Breast epithelium (tissue), 4 donors: ENCODE data around the gene C9orf152. TPM values are rescaled to one million over a fixed set of nuclear protein-coding genes. Genes with fewer than 3 reads are reported as not detected.

ENCODE experiments used
- DNase-seq, 2 donors: peaks; one replicate each; pipeline ENCODE4 v3.0.0-alpha.2; 2019; ENCODE audit warnings: low spot score in 2 of 2
- H3K27ac ChIP-seq, 2 donors: fragments of 200-600 bp; sonication (generic) in 1 of 2; one replicate each; pipeline ENCODE4 v1.5.1; 2016 to 2019; ENCODE audit warnings: mild to moderate bottlenecking in 1 of 2
- H3K27me3 ChIP-seq, 2 donors: fragments of 200-600 bp; sonication (generic) in 1 of 2; one replicate each; pipeline versions ENCODE4 v1.5.1 to v1.6.0; 2017 to 2019; ENCODE audit warnings: control low read depth in 1 of 2, mild to moderate bottlenecking in 1 of 2
- H3K36me3 ChIP-seq: fragments of 200-600 bp; one replicate; pipeline ENCODE4 v1.5.1; 2019
- H3K4me1 ChIP-seq, 2 donors: fragments of 200-600 bp; sonication (generic); one replicate each; pipeline ENCODE4 v1.5.1; 2016 to 2019; ENCODE audit warnings: control low read depth in 1 of 2
- H3K4me3 ChIP-seq, 3 donors: fragments of 200-600 bp; sonication (generic); 1 replicate in 2 of 3; 2 replicates in 1 of 3; pipeline ENCODE4 v1.5.1; 2016 to 2019; ENCODE audit warnings: mild to moderate bottlenecking in 3 of 3, moderate library complexity in 2 of 3
- H3K9me3 ChIP-seq, 2 donors: fragments of 200-600 bp; sonication (generic) in 1 of 2; one replicate each; pipeline ENCODE4 v1.5.1; 2016 to 2019; ENCODE audit warnings: control low read depth in 1 of 2
- POLR2A ChIP-seq: fragments of 450-650 bp; IDR thresholded peaks from one replicate; pipeline ENCODE4 v1.6.1; 2016; ENCODE audit warnings: antibody characterized with exemption, mild to moderate bottlenecking, moderate library complexity
- POLR2AphosphoS5 ChIP-seq, 3 donors: sonication (generic); formaldehyde crosslinking; IDR thresholded peaks; one replicate each; pipeline ENCODE4 v1.6.1; 2017; ENCODE audit warnings: antibody characterized with exemption in 3 of 3
- intact Hi-C: fragments of 100-400 bp; cut with DNase I; formaldehyde crosslinking; loops from one replicate; pipeline ENCODE4 v1.15.1; 2023; ENCODE audit warnings: low total_unique reads
- total RNA-seq, 3 donors: library from RNA; depleted of rRNA; stranded (reverse); fragments of >200 nt; gene quantifications; one replicate each; pipeline ENCODE4 v1.1.0, GENCODE V29; 2016
- TF ChIP-seq, protein P1 (sequence below), 3 donors: fragments of 450-650 bp; IDR thresholded peaks; one replicate each; pipeline ENCODE4 v1.5.1; 2016 to 2017; ENCODE audit warnings: antibody characterized with exemption in 3 of 3, mild to moderate bottlenecking in 3 of 3, moderate library complexity in 3 of 3

Gene C9orf152, protein sequence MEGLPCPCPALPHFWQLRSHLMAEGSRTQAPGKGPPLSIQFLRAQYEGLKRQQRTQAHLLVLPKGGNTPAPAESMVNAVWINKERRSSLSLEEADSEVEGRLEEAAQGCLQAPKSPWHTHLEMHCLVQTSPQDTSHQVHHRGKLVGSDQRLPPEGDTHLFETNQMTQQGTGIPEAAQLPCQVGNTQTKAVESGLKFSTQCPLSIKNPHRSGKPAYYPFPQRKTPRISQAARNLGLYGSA
- 10 to 100 TPM in 1 of 3 donors, 1 to 10 TPM in 1, not detected in 1; 7.9 to 10.2 TPM for total RNA-seq

DNA sequence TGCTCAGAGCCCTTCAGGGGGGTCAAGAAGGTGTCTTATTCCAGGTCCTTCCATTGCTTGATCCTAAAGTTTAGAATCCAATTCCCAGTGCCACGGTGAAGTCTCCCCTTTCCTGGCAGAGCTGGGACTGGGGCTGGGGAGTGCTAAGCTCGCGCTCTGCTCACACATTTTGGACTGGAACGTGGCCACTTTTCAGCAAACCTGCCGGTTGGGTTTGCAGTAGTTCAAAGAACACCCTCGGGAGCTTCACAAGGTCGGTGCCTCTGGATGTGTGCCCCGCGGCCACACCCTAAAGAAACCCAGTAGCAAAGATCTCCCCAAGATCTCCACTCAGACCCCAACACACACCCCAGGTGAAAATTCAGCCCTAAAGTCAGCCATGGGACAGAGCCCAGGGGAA is at the start of gene C9orf152:
TSS of gene C9orf152 (minus strand) at position 129 of the 400 bp plus-strand sequence. CDS start 580 bp downstream, outside the sequence.
- peak; percentile 47 to 74 for DNase-seq
- H3K27ac ChIP-seq, result peak within 1 kb of the TSS; percentile 64 to 84

DNA sequence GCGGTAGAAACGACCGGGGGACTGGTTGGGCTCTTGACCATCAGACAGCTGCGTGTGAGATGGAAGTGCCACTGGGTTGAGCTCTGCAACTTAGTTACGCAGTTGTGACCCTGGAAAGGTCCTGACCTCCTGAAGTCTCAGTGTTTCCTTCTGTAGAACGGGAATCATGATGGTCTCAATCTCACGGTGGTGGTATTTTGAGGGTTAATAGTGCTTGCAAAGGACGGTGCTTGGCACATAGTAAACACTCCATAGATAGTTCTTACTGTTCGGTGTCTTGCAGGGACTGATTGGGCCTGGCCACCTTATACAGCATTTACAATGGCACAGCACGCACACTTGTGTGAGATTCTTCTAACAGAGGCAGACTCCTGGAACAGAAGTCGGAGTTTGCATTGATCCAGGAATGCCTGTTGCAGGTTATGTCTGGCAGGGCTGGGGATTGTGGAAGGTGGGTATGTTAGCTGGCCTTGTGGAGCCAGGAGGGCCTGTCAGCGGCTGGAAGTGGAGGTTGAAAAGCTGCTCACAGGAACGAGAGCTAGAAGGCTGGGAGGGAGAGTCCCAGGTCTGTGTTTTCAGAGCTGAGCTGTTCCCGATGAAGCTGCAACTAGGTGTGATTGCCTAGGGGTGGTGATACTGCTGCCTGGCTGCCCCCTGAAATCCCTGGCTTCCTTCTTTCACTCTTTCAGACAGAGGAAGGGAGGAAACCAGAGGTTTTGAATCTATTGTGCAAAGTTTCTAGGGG is 49.3 kb upstream of the C9orf152 start:
- DNase-seq, result no peak
- no peak for TF ChIP-seq POLR2A

More for the DNA sequence above, at the start of gene C9orf152:
- Histone ChIP-seq H3K9me3 (no peaks in the 10 kb centered on the region), H3K4me3 (peak within 1 kb of the TSS in 2 of 3 donors; percentile 40 to 45), H3K36me3 (no peaks in the 10 kb centered on the region), H3K27me3 (no peaks in the 10 kb centered on the region), H3K4me1 (no peaks in the 10 kb centered on the region)
- intact Hi-C loops, result no loop called here
- TF ChIP-seq POLR2A (no peak), POLR2AphosphoS5 (IDR thresholded peaks at IDR 0.05) (no peak)
- TF ChIP-seq, protein P1, sequence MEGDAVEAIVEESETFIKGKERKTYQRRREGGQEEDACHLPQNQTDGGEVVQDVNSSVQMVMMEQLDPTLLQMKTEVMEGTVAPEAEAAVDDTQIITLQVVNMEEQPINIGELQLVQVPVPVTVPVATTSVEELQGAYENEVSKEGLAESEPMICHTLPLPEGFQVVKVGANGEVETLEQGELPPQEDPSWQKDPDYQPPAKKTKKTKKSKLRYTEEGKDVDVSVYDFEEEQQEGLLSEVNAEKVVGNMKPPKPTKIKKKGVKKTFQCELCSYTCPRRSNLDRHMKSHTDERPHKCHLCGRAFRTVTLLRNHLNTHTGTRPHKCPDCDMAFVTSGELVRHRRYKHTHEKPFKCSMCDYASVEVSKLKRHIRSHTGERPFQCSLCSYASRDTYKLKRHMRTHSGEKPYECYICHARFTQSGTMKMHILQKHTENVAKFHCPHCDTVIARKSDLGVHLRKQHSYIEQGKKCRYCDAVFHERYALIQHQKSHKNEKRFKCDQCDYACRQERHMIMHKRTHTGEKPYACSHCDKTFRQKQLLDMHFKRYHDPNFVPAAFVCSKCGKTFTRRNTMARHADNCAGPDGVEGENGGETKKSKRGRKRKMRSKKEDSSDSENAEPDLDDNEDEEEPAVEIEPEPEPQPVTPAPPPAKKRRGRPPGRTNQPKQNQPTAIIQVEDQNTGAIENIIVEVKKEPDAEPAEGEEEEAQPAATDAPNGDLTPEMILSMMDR (IDR thresholded peaks at IDR 0.05), result no peak

DNA sequence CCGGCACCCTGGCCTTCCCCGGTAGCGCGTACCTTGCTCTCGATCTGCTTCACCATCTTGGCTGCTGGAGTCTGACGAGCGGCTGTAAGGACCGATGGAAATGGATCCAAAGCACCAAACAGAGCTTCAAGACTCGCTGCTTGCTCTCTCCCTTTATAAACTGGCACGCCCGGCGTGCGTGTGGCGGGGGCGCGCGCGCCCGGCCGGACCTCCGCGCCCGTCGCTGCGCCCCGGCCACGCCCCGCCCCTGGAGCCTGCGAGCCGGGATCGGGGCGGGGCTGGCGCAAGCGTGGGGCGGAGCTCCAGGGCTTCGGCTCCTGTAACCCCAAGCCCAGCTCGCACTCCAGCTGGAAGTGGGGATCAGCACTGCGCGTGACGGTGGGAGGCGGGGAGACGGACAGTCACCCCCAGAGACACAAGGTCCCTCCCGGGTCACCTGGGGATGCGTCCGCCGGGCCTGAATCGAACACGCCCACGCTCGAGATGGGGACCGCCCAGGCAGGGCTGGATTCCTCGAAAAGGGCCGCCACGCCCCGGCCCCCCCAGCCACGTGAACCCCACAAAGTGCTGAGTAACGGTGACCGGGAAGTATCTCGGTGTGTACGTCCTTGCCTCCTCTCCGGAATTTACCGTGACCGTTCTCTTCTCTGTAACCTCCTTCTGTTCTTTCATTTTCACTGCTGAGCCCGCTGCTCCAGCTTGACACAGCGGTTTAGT is 48.6 kb upstream of the C9orf152 start, which contains the start of gene TXN:
TSS of gene TXN (minus strand) at position 128 of the 717 bp plus-strand sequence. CDS start at position 56, 72 bp downstream.
- TF ChIP-seq, protein P1 (IDR thresholded peaks at IDR 0.05), result no peak
- no peak for TF ChIP-seq POLR2A
- peak; percentile 63 to 81 (median 79) for TF ChIP-seq POLR2AphosphoS5 (IDR thresholded peaks at IDR 0.05)
- intact Hi-C loops, result no loop called here
- Histone ChIP-seq H3K27me3 (no peaks in the 10 kb centered on the region), H3K27ac (peak within 1 kb of the TSS; percentile 91 to 96), H3K36me3 (no peaks in the 10 kb centered on the region), H3K4me1 (peaks cover 0 to 9% of the 10 kb centered on the region in 2 donors), H3K4me3 (peak within 1 kb of the TSS; percentile 91 to 98 (median 92)), H3K9me3 (no peaks in the 10 kb centered on the region)
- peak; percentile 78 to 87 for DNase-seq

More for the DNA sequence above, 49.3 kb upstream of the C9orf152 start:
- intact Hi-C loops, result no loop called here
- Histone ChIP-seq H3K9me3 (no peaks in the 10 kb centered on the region), H3K4me1 (peaks cover 0 to 9% of the 10 kb centered on the region in 2 donors), H3K27ac (peak overlapping the region; percentile 91 to 96), H3K36me3 (no peaks in the 10 kb centered on the region), H3K27me3 (no peaks in the 10 kb centered on the region), H3K4me3 (peak overlapping the region; percentile 91 to 98 (median 92))

DNA sequence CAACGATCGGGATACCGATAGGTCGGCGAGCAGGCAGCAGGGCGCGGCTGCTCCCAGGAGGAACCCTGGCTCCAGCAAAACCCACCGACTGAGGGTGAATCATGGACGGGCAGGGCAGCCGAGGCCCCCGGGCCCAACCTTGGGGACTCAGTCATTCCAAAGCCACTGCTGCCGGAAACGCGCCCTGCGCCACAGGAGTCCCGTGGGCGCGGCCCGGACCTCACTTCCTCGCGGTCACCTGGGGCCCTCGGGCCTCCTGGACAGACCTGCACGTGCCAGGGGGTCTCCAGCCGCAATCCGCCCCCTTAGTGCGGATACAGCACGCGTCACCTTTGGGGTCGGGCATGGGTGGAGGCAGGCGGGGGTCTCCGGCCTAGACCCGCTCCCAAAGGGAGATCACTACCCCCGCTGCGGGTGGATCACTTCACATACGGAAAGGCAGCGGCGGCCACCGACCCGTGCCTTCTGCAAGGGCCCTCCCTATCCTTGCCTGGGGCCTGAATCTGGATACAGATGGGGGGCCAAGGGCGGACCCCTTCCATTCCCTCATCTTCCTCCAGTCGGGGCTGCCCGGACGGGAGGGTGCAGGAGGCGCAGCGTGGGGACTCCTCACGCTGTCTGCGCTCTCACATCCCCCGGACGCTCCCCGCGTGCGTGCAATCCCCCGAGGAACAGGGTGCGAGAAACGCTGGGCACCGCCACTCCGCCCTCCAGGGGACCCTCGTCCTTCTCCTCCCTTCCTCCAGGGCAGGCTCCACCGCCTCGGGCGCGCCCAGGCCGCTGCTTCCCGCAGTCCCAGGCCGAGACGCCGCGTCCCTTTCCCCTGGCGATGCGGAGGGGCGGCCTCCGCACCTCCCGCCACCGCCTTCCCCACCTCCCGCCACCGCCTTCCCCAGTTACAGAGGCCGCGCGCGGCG is 47.8 kb upstream of the C9orf152 start:
- Histone ChIP-seq H3K9me3 (no peaks in the 10 kb centered on the region), H3K4me3 (peak overlapping the region; percentile 91 to 98 (median 92)), H3K36me3 (no peaks in the 10 kb centered on the region), H3K27me3 (no peaks in the 10 kb centered on the region), H3K4me1 (peaks cover 0 to 9% of the 10 kb centered on the region in 2 donors), H3K27ac (peak overlapping the region; percentile 91 to 96)
- TF ChIP-seq POLR2A, result peak; percentile 13
- TF ChIP-seq POLR2AphosphoS5 (IDR thresholded peaks at IDR 0.05), result peak in 2 of 3 donors; percentile 37 to 44
- TF ChIP-seq, protein P1 (IDR thresholded peaks at IDR 0.05), result no peak
- peak; percentile 36 to 72 for DNase-seq
- intact Hi-C loops, result no loop called here
